ENCODE results near the gene ARHGAP22.

- TF ChIP-seq CTCF (conservative IDR thresholded peaks at IDR 0.05 in 1 of 2, IDR thresholded peaks at IDR 0.05 in 1 of 2; ENCODE audit: low read depth in 1 of 2, low read length in 2 of 2) (no peak), EZH2 (IDR thresholded peaks at IDR 0.05; ENCODE audit: low read length, missing control alignments) (no peak)
Measured at GRCh38 chr10:48603421-48604038, 1.3 kb downstream of the ARHGAP22 start.
